Epithelial cell of proximal tubule (primary cell): ENCODE measurements around the gene ARHGAP45. TPM values are rescaled to one million over a fixed set of nuclear protein-coding genes. Genes with fewer than 3 reads are reported as not detected.

ENCODE experiments used
- DNase-seq: peaks from one replicate; pipeline ENCODE4 v3.0.0-alpha.2; 2011; ENCODE audit warnings: low read depth
- H3K4me3 ChIP-seq: 2 replicates; pipeline ENCODE4 v1.5.1; 2011; ENCODE audit warnings: low read depth, mild to moderate bottlenecking, low read length
- total RNA-seq: library from RNA; depleted of rRNA; stranded (reverse); fragments of >200 nt; gene quantifications from 2 replicates; pipeline ENCODE4 v1.2.3, GENCODE V29; 2015
- TF ChIP-seq, protein P1 (sequence below): conservative IDR thresholded peaks from 2 replicates; pipeline ENCODE4 v1.5.1; 2012; ENCODE audit warnings: low read depth, mild to moderate bottlenecking, low read length

Gene ARHGAP45
- total RNA-seq, 1 donor from 2014 or later = 6.7 TPM

DNA sequence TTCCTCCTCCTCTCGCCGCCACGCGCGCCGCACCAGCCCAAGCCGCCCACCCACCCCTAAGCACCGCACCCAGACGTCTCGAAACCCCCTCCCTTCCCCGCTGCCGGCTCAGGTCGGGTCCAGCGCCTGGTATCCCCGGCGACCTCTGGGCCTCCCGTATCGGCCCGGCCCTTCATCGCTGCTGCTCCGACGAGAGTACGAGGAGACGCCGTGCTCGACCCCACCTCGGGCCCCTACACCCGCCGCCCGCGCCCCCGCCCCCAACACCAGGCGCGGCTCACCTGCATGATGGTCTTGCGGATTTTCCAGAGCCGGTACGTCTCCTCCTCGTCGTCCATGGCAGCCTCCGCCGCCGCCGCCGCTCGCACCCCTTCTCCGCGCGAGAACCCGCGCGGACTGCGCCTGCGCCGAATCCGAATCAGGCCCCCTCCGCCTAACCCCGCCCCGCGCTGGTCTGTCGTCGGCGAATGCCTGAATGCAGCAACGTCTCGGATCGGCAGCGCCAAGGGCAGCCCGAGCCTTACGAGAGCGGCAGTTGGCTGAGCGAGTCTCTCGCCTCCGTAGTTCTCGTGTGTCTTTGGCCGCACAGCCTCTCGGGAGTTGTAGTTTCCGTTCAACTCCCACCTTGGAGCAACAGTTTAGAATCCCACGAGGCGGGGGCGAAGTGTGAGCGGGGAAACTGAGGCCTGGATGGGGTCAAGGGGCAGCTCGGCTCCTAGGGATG lies 28.2 kb downstream of the ARHGAP45 start, which contains the start of gene POLR2E:
TSS of gene POLR2E (minus strand) at position 398 of the 724 bp plus-strand sequence. CDS start at position 338, 60 bp downstream.
- TF ChIP-seq, protein P1, sequence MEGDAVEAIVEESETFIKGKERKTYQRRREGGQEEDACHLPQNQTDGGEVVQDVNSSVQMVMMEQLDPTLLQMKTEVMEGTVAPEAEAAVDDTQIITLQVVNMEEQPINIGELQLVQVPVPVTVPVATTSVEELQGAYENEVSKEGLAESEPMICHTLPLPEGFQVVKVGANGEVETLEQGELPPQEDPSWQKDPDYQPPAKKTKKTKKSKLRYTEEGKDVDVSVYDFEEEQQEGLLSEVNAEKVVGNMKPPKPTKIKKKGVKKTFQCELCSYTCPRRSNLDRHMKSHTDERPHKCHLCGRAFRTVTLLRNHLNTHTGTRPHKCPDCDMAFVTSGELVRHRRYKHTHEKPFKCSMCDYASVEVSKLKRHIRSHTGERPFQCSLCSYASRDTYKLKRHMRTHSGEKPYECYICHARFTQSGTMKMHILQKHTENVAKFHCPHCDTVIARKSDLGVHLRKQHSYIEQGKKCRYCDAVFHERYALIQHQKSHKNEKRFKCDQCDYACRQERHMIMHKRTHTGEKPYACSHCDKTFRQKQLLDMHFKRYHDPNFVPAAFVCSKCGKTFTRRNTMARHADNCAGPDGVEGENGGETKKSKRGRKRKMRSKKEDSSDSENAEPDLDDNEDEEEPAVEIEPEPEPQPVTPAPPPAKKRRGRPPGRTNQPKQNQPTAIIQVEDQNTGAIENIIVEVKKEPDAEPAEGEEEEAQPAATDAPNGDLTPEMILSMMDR = no peak

DNA sequence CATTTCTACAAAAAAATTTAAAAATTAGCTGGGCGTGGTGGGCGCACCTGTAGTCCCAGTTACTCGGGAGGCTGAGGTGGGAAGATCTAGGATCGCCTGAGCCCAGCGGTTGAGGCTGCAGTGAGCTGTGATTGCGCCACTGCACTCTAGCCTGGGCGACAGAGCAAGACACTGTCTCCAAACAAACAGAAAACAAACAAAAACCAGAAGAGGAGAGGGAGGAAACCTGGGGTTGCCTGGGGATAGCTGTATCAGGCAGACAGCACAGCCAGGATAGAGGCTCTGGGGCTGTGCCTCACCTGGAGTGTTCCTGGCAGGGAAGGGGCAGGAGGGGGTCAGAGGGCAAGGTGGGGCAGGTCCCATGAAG lies 30.8 kb downstream of the ARHGAP45 start:
- no peak overlapping the region for H3K4me3 ChIP-seq
- TF ChIP-seq, protein P1 = no peak
- no peak for DNase-seq

More for the DNA sequence above, 28.2 kb downstream of the ARHGAP45 start, which contains the start of gene POLR2E:
- DNase-seq = peak; percentile 58
- H3K4me3 ChIP-seq = peak within 1 kb of the TSS; percentile 98

DNA sequence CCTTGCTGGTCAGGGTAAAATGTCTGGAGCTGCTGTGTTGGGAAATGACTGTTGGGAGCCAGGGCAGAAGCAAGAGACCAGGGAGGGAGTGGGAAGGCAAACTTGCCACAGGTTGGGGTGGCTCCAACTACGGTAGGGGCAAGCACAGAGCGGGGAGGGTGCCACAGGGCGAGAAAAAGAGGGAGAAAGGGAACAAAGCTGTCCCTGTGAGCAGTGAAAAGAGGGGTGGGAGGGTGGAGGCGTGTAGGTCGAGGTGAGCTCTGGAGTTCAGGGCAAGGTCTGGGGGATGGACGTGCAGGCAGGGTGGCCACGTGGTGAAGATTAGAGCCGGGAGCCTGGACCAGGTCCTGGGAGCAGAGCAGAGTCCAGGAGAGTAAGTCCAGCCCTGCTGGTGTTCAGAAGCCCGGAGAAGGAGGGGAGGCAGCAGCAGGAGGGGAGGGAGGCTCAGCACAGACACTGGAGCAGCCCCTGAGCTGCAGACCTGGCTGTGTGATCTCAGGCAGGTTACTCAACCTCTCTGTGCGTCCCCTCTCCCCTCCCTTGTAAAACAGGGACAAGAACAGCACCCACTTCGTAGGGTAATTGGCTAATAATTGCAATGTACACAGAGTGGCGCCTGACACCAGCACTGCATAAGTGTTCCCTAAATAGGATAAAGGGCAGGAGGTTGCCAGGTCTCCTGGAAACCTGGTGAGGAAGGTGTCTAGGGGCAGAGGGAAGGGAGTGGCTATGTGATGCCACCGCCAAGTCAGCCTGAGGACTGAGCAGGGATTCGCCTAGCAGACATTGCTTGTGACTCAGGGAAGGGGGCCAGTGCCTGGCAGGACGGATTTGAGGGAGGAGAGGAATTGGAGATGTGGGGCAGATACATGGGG lies 31.4 kb downstream of the ARHGAP45 start:
- TF ChIP-seq, protein P1 = no peak
- no peak for DNase-seq
- H3K4me3 ChIP-seq = no peak overlapping the region

DNA sequence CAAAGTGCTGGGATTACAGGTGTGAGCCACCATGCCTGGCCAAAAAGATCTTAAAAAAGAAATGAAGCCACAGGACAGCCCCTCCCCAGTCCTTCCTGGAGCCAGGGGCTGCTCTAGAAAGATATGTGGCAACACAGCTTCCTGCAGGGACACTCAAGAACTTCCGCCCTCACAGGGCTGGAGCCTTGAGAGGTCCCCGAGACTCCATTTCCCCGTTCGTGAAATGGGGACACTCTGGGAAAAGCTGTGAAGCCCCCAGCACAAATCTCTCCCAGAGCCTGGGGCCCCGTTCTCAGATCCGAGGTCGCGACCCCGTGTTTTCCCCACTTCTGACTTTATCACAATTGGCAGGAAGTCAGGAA lies 34.4 kb downstream of the ARHGAP45 start:
- no peak for DNase-seq
- TF ChIP-seq, protein P1 = no peak
- H3K4me3 ChIP-seq = no peak overlapping the region

DNA sequence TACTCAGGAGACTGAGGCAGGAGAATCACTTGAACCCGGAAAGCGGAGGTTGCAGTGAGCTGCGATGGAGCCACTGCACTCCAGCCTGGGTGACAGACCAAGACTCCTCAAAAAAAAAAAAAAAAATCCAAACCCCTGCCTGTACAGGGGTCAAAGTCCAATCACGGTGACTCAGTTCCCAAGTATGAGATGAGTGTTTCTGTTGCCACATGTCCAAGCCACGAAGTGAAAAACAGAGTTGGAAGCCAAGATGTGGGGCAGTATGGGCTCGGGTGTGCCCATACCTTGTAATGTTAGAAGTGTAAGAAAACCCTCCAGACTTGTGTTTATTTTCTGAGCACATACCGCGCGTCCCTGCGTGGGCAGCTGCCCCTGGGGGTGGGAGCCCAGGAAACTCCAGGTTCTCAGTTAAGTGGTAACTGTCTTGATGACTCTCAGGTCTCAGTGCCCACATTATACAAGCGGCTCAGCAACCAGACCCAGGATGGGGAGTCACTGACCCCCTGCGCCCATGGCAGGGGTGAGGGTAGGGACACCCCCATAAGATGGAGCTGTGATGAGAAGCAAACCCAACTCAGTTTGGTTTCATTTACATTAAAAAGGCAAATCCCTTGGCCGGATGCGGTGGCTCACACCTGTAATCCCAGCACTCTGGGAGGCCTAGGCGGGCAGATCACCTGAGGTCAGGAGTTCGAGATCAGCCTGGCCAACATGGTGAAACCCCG lies 35.6 kb downstream of the ARHGAP45 start:
- H3K4me3 ChIP-seq = no peak overlapping the region
- TF ChIP-seq, protein P1 = no peak
- DNase-seq = peak; percentile 99

DNA sequence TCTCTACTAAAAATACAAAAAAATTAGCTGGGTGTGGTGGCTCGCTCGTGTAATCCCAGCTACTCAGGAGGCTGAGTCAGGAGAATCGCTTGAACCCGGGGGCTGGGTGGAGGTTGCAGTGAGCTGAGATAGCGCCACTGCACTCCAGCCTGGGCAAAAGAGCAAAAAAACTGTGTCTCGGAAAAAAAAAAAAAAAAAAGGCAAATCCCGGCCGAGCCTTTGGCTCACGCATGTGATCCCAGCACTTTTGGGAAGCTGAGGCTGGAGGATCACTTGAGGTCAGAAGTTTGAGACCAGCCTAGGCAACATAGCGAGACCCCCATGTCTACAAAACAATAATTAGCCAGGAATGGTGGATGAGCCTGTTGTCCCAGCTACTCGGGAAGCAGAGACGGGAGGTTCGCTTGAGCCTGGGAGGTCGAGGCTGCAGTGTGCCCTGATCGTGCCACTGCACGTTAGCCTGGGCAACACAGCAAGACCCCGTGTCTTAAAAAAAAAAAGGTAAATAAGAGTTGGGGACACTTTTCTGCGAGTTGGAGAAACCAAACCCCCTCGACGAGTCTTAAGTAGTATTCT lies 36.3 kb downstream of the ARHGAP45 start:
- no peak for DNase-seq
- H3K4me3 ChIP-seq = peak overlapping the region; percentile 44
- TF ChIP-seq, protein P1 = no peak
